HL-60/S4 treated with phorbol 12-myristate 13-acetate at 8.2 ng/mL for 4 days and 3 days (cell line): ENCODE measurements around the gene CSAG1.
"Not testable (repeated sequence)": the region's sequence is repeated elsewhere in the genome, so short reads cannot be mapped to it uniquely, and the experiment has no call there.

ENCODE experiments used
- in situ Hi-C: fragments of 300-500 bp; cut with MboI; formaldehyde crosslinking; loops from 2 replicates; pipeline ENCODE4 v1.15.0; 2022; ENCODE audit warnings: low sequenced_read_pairs

CSAG1 gene

DNA sequence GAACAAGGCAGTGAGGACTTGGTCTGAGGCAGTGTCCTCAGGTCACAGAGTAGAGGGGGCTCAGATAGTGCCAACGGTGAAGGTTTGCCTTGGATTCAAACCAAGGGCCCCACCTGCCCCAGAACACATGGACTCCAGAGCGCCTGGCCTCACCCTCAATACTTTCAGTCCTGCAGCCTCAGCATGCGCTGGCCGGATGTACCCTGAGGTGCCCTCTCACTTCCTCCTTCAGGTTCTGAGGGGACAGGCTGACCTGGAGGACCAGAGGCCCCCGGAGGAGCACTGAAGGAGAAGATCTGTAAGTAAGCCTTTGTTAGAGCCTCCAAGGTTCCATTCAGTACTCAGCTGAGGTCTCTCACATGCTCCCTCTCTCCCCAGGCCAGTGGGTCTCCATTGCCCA lies 33.1 kb downstream of the CSAG1 start:
- in situ Hi-C loops = not testable (repeated sequence)

DNA sequence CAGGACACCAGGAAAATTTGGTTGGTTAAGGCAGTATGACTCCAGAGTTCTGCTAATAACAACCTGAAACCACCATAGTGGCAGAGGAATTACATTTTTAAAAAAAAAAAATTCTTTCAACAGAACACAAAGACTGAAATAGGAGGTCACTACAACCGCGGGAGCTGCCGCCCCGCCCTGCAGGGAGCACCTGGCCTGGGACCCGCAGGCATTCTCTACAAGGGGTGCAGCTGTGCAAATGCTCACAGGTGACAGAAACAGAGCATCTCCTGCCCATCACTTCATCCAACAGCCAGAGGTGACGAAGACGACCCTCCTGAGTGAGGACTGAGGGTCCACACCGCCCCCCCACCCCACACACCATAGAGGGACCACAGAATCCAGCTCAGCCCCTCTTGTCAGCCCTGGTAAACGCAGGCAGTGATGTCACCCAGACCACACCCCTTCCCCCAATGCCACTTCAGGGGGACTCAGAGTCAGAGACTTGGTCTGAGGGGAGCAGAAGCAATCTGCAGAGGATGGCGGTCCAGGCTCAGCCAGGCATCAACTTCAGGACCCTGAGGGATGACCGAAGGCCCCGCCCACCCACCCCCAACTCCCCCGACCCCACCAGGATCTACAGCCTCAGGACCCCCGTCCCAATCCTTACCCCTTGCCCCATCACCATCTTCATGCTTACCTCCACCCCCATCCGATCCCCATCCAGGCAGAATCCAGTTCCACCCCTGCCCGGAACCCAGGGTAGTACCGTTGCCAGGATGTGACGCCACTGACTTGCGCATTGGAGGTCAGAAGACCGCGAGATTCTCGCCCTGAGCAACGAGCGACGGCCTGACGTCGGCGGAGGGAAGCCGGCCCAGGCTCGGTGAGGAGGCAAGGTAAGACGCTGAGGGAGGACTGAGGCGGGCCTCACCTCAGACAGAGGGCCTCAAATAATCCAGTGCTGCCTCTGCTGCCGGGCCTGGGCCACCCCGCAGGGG lies 35.3 kb downstream of the CSAG1 start, which contains the start of gene MAGEA3:
Gene MAGEA3 (plus strand): TSS at position 843 of the 980 bp plus-strand sequence. CDS start 2,039 bp downstream, outside the sequence.
- in situ Hi-C loops = not testable (repeated sequence)

DNA sequence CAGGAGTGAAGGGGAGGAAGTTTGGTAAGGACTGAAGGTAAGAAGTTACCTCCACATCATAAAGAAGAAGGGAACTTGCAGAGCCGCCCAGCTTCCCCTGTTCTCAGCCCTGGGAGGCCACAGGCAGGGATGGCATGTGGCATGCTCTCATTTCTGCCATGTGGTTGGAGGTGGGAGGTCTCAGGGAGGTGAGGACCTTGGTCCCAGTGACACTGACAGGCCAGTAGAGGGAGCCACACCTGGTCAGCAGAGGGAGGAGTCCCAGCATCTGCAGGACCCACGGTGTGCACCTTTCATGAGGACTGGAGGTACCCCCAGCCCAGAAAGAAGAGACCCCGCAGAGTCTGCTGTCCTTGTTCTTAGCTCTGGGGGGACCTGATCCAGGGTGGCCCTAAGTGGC lies 52.5 kb downstream of the CSAG1 start:
- in situ Hi-C loops = not testable (repeated sequence)
